GM18873 (cell line): ENCODE measurements around the gene MTARC1.

Source experiments
- ATAC-seq: cut with Tn5 transposase; IDR thresholded peaks from one replicate; pipeline ENCODE4 v1.9.1; 2021; ENCODE audit warnings: mild to moderate bottlenecking, moderate library complexity, moderate number of reproducible peaks; ENCODE audit not compliant: unreplicated experiment, low FRiP score

MTARC1 gene

GRCh38 chr1:220803401-220804201 is 16.9 kb downstream of the MTARC1 start:
- no peak for ATAC-seq

- no peak for ATAC-seq
Measured at GRCh38 chr1:220804202-220804586, 17.5 kb downstream of the MTARC1 start.

GRCh38 chr1:220806408-220806807 is 19.7 kb downstream of the MTARC1 start:
- ATAC-seq: no peak

- no peak for ATAC-seq
Measured at GRCh38 chr1:220807726-220808125, 21.0 kb downstream of the MTARC1 start.

DNA sequence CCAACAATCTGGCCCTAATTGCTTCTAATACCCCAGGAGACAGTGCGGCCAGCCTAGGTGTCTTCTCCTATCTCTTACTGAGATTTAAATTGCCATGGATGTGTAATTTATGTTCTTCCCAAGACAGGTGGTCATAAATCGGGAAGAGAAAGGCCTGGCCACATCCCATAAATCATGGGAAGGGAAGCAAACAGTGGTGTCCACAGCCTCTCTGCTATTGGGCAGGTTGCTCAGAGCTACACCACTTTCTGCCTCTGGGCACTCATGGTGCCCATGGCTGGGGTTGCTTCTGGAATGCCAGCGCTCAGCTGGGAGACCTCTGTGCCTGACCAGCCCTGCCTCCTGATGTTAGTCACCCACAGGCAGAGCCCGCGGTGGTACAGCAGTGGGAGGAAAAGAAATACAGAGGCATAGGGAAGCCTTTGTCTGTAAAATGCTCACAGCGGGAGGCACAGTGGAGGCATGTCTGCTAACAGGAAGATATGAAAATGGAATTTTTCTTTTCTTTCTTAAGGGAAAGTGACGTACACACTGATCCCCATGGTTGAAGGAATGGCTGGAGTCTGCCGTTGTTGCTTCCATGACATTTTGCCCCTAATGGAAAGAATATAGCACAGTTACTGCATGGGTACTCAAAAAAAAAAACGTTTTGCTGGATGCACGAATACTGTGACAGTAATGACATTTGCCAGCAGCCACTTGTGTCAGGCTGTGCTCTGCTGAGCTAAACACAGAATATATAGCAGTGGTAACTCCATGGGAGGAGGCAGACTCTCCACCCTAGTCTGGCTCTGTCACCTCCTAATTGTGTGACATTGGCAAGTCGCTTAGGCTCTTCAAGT is 21.9 kb downstream of the MTARC1 start:
- no peak for ATAC-seq

GRCh38 chr1:220809187-220809550 is 22.5 kb downstream of the MTARC1 start:
- no peak for ATAC-seq

DNA sequence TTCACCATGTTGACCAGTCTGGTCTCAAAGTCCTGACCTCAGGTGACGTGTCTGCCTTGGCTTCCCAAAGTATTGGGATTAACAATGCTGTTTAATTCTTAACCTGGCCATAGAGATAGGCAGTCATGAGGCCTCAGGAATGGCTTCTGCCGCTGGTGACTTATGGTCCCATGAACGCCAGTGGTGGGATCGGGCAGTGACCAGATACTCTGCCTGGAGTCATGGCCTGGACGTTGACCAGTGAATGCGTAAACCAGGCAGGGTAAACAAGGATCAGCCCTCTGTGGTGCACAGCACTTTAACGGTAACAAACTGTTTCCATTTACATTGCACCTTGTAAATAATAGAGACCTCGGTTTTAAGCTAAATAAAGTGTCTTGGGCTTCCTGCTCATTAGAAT is 23.0 kb downstream of the MTARC1 start:
- ATAC-seq: no peak

DNA sequence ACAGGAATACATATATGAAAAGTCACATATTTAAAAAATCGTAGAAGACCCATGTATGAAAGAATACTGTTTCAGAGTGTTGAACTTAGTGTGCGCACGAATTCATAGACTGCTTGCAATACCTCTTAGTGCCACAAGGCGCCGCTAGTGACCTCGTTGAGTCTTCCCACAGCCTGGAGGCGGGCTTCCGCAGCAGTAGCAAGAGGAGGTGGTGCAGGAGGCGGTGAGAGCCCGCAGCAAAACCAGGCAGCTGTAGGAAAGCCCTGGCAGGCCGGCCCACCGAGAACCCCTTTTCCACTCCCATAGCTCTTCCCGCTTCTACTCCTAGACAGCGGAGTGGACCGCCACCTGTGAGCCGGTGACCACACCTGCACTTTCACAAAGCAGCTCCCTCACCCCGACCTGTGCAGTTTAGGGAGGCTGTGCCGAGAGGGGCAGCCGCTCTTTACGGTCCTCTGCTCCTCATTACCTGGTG is 23.5 kb downstream of the MTARC1 start:
- peak; percentile 79 for ATAC-seq

DNA sequence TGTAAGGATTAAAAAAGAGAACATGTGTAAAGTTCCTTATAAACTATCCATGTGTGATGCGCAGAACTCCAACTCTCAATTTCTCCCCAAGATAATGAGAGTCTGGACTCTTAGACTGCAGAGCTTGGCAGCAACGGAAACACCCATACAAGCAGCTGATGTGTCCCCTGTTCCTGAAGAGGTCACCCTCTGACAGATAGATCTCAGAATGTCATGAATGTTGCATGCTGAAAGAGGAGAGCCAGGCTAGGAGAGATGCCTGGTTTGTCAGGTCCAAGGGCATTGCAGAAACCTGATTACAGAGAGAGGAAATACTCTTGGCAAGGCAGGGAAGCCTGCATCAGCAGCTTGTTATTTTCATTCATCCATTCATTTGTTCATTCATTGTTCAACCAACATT is 24.2 kb downstream of the MTARC1 start:
- no peak for ATAC-seq

- no peak for ATAC-seq
Measured at GRCh38 chr1:220811695-220812094, 25.0 kb downstream of the MTARC1 start.

- no peak for ATAC-seq
Measured at GRCh38 chr1:220812308-220812707, 25.6 kb downstream of the MTARC1 start.

DNA sequence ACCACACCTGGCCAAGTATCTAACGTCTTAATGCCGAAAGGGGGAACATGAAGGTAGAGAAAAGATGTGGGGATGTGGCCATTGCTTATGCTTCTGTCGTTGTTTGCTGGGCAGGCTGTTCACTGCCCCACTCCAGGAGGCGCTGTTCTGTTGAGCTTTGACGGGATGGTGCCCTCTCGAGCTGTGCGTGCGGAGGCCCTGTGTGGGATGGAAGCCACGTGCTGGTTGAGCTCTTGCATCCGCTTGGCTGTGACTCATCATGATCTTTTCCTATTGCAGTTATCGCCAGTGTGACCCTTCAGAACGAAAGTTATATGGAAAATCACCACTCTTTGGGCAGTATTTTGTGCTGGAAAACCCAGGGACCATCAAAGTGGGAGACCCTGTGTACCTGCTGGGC is 26.3 kb downstream of the MTARC1 start:
- ATAC-seq: no peak

- ATAC-seq: no peak
Measured at GRCh38 chr1:220815409-220815808, 28.7 kb downstream of the MTARC1 start.

- no peak for ATAC-seq
Measured at GRCh38 chr1:220817907-220818306, 31.2 kb downstream of the MTARC1 start.

- no peak for ATAC-seq
Measured at GRCh38 chr1:220818421-220819173, 31.9 kb downstream of the MTARC1 start.

GRCh38 chr1:220819467-220820026 is 32.8 kb downstream of the MTARC1 start:
- ATAC-seq: no peak

DNA sequence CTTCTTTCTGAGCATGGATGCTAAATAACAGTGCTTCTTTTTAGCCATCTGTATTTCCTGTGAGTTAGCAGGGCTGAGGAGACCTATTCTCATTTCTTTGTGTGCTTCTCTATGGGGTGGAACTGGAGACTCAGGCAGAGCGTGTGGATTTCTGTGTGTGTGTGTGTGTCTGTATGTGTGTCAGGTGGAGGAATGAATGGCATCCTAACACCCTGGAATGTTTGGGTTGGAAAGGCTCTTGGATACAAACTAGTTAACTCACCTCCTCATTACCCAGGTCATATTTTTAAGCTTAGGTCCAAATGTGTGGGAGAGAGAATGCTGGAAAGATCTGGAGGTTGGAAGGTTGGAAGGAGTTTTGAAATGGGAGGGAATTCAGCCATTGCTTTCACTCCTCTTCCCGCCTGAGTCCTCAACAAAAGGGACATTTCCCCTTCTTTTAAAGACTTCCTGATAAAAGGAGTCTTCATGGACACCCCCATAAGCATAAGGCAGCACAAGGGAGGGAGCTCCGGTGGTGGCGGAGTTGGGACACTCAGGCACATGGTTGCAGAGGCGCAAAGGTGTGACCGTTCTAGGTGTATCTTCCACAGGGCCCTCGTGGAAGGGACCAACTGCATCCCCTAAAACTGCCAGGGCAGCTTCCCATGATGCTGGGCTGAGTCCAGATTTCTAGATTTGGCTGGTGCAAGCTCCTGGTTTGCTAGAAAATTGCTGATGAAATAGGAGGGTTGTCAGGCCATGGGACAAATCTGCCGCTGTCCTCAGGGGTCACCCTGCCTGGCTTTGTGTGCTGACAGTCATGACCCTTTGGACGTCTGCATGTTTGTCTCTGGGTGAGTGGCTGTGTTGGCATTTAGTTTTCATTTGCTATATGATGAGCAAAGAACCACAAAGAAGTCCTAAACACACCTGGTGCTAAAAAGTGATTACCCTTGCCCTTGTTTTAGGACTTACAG is 37.6 kb downstream of the MTARC1 start:
- no peak for ATAC-seq

- no peak for ATAC-seq
Measured at GRCh38 chr1:220825819-220826551, 39.3 kb downstream of the MTARC1 start.

DNA sequence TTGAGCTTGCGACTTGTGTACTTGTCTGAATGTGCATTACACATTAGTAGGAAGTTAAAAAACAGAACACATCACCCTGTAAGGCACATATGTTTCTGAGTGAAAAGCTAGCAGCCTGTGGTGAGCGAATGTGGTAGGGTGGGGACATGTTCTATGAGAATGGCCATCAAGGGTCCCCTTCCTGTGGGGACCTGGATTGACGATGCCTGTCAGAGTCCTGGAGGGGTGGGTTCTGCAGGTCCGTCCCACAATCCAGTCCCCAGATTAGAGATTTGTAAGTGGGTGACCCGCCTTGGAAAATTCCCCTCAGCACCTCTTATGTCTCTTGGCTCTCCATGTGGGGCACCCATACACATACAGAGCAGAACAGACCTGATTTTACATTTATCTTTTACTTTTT is 40.0 kb downstream of the MTARC1 start:
- no peak for ATAC-seq
